AML-193 (cell line): ENCODE data around the gene GPRASP2.
"Not testable (repeated sequence)": the region's sequence is repeated elsewhere in the genome, so short reads cannot be mapped to it uniquely, and the experiment has no call there.

Experiments used
- DNase-seq, 2 experiments: peaks; one replicate each; lab custom pipeline; 2025; lab: John Stamatoyannopoulos, UW

GPRASP2 gene

GRCh38 chrX:102712216-102712966 is at the start of gene GPRASP2:
TSS of gene GPRASP2 (plus strand) at chrX:102712448. CDS start at chrX:102714870, 2,422 bp downstream.
- DNase-seq = no peak

- not testable (repeated sequence) for DNase-seq
Measured at GRCh38 chrX:102663820-102664219, 48.4 kb upstream of the GPRASP2 start.

- not testable (repeated sequence) for DNase-seq
Measured at GRCh38 chrX:102667034-102667433, 45.2 kb upstream of the GPRASP2 start.

- DNase-seq = no peak
Measured at GRCh38 chrX:102669526-102669925, 42.7 kb upstream of the GPRASP2 start.

GRCh38 chrX:102672856-102673255 is 39.4 kb upstream of the GPRASP2 start:
- no peak for DNase-seq

GRCh38 chrX:102677479-102677878 is 34.8 kb upstream of the GPRASP2 start:
- DNase-seq = not testable (repeated sequence)

GRCh38 chrX:102684772-102685520 is 27.3 kb upstream of the GPRASP2 start:
- no peak for DNase-seq

GRCh38 chrX:102694749-102695148 is 17.5 kb upstream of the GPRASP2 start:
- DNase-seq = no peak

GRCh38 chrX:102696306-102696705 is 15.9 kb upstream of the GPRASP2 start:
- no peak for DNase-seq

- no peak for DNase-seq
Measured at GRCh38 chrX:102697494-102697893, 14.8 kb upstream of the GPRASP2 start.

- no peak for DNase-seq
Measured at GRCh38 chrX:102708900-102709299, 3.3 kb upstream of the GPRASP2 start.

- no peak for DNase-seq
Measured at GRCh38 chrX:102711872-102712215, 404 bp upstream of the GPRASP2 start.

GRCh38 chrX:102712981-102713625 is 855 bp downstream of the GPRASP2 start:
- no peak for DNase-seq

GRCh38 chrX:102714994-102715393 is 2.7 kb downstream of the GPRASP2 start:
- no peak for DNase-seq

- no peak for DNase-seq
Measured at GRCh38 chrX:102715967-102716366, 3.7 kb downstream of the GPRASP2 start.

- no peak for DNase-seq
Measured at GRCh38 chrX:102720237-102721168, 8.3 kb downstream of the GPRASP2 start, which contains the start of gene GPRASP3. TSS of gene GPRASP3 (plus strand) at chrX:102720743. CDS start at chrX:102748996, 28,253 bp downstream.

GRCh38 chrX:102721169-102721506 is 8.9 kb downstream of the GPRASP2 start:
- DNase-seq = not testable (repeated sequence)

- no peak for DNase-seq
Measured at GRCh38 chrX:102723456-102723855, 11.2 kb downstream of the GPRASP2 start.

- no peak for DNase-seq
Measured at GRCh38 chrX:102727761-102728160, 15.5 kb downstream of the GPRASP2 start.

GRCh38 chrX:102728646-102729045 is 16.4 kb downstream of the GPRASP2 start:
- DNase-seq = no peak

GRCh38 chrX:102739657-102740056 is 27.4 kb downstream of the GPRASP2 start:
- DNase-seq = no peak

- no peak for DNase-seq
Measured at GRCh38 chrX:102744307-102744706, 32.1 kb downstream of the GPRASP2 start.
